ENCODE measurements around the gene PHF21B.

PHF21B gene

GRCh38 chr22:44848296-44848741, 161.5 kb downstream of the PHF21B start:
- TF ChIP-seq, protein P1, sequence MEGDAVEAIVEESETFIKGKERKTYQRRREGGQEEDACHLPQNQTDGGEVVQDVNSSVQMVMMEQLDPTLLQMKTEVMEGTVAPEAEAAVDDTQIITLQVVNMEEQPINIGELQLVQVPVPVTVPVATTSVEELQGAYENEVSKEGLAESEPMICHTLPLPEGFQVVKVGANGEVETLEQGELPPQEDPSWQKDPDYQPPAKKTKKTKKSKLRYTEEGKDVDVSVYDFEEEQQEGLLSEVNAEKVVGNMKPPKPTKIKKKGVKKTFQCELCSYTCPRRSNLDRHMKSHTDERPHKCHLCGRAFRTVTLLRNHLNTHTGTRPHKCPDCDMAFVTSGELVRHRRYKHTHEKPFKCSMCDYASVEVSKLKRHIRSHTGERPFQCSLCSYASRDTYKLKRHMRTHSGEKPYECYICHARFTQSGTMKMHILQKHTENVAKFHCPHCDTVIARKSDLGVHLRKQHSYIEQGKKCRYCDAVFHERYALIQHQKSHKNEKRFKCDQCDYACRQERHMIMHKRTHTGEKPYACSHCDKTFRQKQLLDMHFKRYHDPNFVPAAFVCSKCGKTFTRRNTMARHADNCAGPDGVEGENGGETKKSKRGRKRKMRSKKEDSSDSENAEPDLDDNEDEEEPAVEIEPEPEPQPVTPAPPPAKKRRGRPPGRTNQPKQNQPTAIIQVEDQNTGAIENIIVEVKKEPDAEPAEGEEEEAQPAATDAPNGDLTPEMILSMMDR (IDR thresholded peaks at IDR 0.05; ENCODE audit: low read depth, low read length): no peak
- no peak overlapping the region for H3K4me3 ChIP-seq (replicated peaks in 1 of 2; ENCODE audit: low read depth in 2 of 2, low read length in 2 of 2)
- DNase-seq (ENCODE audit: low read depth in 2 of 2): no peak

DNA sequence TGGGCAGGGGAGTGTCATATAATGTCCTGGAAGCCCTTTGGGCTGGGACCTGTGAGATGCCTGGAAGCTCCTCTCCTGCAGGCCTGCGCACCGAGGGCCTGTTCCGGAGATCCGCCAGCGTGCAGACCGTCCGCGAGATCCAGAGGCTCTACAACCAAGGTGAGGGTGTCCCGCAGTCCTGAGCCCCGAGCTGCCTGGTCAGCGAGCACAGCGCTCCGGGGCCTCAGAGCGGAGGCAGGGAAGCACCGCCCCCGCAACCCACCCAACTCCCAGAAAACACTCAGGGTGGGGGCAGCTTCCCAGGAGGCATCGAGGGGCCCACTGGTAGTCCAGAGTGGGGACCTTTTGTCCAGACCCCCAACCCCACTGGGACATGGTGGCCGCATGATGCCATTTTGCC, 161.9 kb downstream of the PHF21B start:
- H3K4me3 ChIP-seq (replicated peaks in 1 of 2; ENCODE audit: low read depth in 2 of 2, low read length in 2 of 2): no peak overlapping the region
- TF ChIP-seq, protein P1 (IDR thresholded peaks at IDR 0.05; ENCODE audit: low read depth, low read length): no peak
- no peak for DNase-seq (ENCODE audit: low read depth in 2 of 2)

DNA sequence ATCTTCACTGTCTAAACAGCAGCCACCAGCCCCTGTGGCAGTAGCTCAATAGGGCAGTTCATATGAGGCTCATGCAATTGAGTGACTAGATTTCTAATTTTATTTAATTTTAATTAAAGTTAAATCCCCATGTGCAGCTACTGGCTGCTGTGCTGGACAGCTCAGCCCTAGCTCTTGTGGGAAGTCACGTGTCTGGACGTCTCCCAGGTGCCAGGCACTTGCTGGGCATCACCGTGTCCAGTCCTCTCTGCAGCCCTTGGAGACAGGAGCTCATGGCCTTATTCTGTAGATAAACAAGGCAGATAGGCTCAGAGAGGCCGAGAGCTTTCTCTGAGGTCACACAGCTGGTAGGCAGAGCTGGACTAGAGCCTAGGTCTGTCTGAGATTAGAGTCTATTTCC, 162.4 kb downstream of the PHF21B start:
- no peak for DNase-seq (ENCODE audit: low read depth in 2 of 2)
- TF ChIP-seq, protein P1 (IDR thresholded peaks at IDR 0.05; ENCODE audit: low read depth, low read length): no peak
- no peak overlapping the region for H3K4me3 ChIP-seq (replicated peaks in 1 of 2; ENCODE audit: low read depth in 2 of 2, low read length in 2 of 2)

- DNase-seq (ENCODE audit: low read depth in 2 of 2): no peak
- no peak overlapping the region for H3K4me3 ChIP-seq (replicated peaks in 1 of 2; ENCODE audit: low read depth in 2 of 2, low read length in 2 of 2)
- TF ChIP-seq, protein P1 (IDR thresholded peaks at IDR 0.05; ENCODE audit: low read depth, low read length): no peak
Observed at GRCh38 chr22:44846726-44847275, 163.0 kb downstream of the PHF21B start.

DNA sequence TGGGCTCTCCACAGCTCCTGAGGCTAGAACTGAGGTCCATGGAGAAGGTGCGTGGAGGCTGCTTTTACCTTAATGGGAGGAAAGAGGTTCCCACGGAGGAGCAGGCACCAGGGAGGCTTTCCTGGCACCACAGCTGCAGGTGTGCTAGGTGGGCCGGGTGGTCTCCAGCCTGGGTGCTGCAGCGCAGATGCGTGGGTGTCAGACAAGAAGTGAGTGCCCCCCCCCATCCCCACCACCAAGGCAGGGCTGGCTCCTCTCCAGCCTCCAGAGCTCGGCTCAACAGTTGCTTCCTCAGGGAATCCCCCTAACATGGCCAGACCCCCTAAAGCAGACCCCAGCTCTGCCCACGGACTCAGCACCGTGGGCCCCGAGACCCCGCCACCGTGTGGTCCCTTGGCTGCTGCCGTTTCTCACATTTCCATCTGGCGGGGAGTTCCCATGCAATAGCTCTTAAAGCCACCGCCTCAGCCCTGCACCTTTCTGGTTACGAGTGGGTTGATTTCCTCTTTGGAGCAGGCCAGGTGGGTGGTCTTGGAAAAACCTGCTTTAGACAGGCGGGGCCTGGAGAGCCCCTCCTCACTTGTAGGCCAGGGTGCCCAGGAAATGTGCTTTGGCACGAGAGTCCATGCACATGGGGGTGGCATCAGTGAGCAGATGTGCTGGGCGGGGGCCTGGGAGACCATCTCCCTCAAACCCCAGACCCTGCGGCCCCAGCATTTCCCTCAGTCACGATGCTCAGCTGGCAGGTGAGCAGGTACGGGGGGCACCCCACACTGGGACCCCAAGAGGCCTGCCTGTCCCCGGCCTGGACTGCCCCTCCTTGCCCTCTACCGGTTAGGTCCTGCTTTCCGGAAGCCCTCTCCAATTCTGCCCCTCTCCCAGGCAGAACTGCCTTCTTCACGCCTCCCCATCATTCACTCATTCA, 163.7 kb downstream of the PHF21B start:
- no peak for DNase-seq (ENCODE audit: low read depth in 2 of 2)
- TF ChIP-seq, protein P1 (IDR thresholded peaks at IDR 0.05; ENCODE audit: low read depth, low read length): no peak
- no peak overlapping the region for H3K4me3 ChIP-seq (replicated peaks in 1 of 2; ENCODE audit: low read depth in 2 of 2, low read length in 2 of 2)

DNA sequence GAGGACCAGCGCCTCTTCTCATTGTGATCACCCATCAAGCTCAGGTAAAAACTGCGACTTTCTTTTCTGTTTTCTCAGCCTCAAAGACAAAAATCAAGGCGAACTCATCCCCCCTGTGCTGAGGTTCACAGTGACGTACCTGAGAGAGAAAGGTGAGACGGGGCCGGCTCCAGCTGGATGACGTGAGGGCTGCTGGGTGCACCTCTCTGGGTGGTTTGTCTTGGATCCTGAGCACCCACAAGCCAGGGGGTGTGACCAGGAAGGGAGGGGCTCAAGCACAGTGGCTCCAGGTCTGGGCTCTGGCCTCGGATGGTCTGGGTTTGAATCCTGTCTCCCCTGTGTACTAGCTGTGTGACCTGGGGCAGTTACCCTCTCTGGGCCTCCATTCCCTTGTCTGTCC, 164.6 kb downstream of the PHF21B start:
- H3K4me3 ChIP-seq (replicated peaks in 1 of 2; ENCODE audit: low read depth in 2 of 2, low read length in 2 of 2): no peak overlapping the region
- TF ChIP-seq, protein P1 (IDR thresholded peaks at IDR 0.05; ENCODE audit: low read depth, low read length): no peak
- DNase-seq (ENCODE audit: low read depth in 2 of 2): no peak
